ENCODE measurements around the gene OR4D2. TPM values are rescaled to one million over a fixed set of nuclear protein-coding genes. Genes with fewer than 3 reads are reported as not detected.
"Not testable (repeated sequence)": the region's sequence is repeated elsewhere in the genome, so short reads cannot be mapped to it uniquely, and the experiment has no call there.

Gene OR4D2
- total RNA-seq, 1 donor from 2014 or later, result not detected

DNA sequence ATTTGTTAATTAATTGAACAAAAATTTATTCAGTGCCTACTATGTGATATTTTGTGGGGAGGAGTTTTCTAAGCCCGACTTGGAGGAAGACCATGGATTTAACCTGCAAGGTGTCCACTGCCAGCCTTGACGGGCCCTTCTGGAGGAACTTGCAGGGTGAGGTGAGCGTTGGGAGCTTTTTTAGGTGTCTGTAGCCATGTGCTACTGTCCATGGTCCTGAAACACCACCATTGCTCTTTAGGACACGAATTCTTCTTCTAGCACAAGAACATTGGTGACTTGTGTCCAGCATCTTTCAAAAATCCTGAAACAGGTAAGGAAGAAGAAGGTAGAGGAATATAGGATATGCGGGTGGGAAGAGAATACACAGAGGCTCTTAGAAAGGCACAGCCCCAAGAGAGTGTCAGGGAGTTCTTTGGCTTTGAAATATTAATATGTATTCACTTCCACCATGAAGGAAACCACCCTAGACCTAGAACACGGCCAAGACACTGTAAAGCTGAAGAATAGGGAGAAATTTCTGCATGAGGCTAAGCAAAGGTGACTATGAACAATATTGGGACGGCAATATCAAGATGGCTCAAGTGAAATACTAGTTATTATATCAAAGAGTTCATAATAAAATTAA lies 46.5 kb upstream of the OR4D2 start:
- no peaks in the 10 kb centered on the region for H3K4me1 Mint-ChIP-seq
- no peaks in the 10 kb centered on the region for H3K9me3 Mint-ChIP-seq
- H3K27ac Mint-ChIP-seq, result no peak overlapping the region
- peaks cover 52% of the 10 kb centered on the region for H3K27me3 ChIP-seq
- no peaks in the 10 kb centered on the region for H3K79me2 ChIP-seq (ENCODE audit: low read depth)
- no peaks in the 10 kb centered on the region for H3K4me1 ChIP-seq
- H3K4me3 Mint-ChIP-seq, result no peak overlapping the region
- H3K36me3 ChIP-seq, result no peaks in the 10 kb centered on the region
- TF ChIP-seq EZH2phosphoT487 (IDR thresholded peaks at IDR 0.05), result no peak
- TF ChIP-seq, protein P1, sequence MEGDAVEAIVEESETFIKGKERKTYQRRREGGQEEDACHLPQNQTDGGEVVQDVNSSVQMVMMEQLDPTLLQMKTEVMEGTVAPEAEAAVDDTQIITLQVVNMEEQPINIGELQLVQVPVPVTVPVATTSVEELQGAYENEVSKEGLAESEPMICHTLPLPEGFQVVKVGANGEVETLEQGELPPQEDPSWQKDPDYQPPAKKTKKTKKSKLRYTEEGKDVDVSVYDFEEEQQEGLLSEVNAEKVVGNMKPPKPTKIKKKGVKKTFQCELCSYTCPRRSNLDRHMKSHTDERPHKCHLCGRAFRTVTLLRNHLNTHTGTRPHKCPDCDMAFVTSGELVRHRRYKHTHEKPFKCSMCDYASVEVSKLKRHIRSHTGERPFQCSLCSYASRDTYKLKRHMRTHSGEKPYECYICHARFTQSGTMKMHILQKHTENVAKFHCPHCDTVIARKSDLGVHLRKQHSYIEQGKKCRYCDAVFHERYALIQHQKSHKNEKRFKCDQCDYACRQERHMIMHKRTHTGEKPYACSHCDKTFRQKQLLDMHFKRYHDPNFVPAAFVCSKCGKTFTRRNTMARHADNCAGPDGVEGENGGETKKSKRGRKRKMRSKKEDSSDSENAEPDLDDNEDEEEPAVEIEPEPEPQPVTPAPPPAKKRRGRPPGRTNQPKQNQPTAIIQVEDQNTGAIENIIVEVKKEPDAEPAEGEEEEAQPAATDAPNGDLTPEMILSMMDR (IDR thresholded peaks at IDR 0.05), result no peak
- no peak for TF ChIP-seq EZH2 (IDR thresholded peaks at IDR 0.05)
- H3K9ac ChIP-seq, result no peak overlapping the region
- H3K27ac ChIP-seq, result no peak overlapping the region
- H3K27me3 Mint-ChIP-seq (ENCODE audit: insufficient read depth, low read depth), result peaks cover 5% of the 10 kb centered on the region
- no peak overlapping the region for H2AFZ ChIP-seq (replicated peaks)
- no peaks in the 10 kb centered on the region for H3K36me3 Mint-ChIP-seq
- H3K9me3 ChIP-seq (ENCODE audit: low read depth), result no peaks in the 10 kb centered on the region
- H3F3A ChIP-seq (ENCODE audit: low read depth), result no peaks in the 10 kb centered on the region
- H4K20me1 ChIP-seq (ENCODE audit: low read depth), result peaks cover 4% of the 10 kb centered on the region
- H3K4me3 ChIP-seq, result no peak overlapping the region
- peak; percentile 86 for DNase-seq (ENCODE audit: low spot score)
- H3K4me2 ChIP-seq, result no peak overlapping the region

- H3K4me1 ChIP-seq, result no peaks in the 10 kb centered on the region
- no peak overlapping the region for H2AFZ ChIP-seq (replicated peaks)
- H3K4me3 ChIP-seq, result no peak overlapping the region
- no peaks in the 10 kb centered on the region for H3K9me3 ChIP-seq (ENCODE audit: low read depth)
- peaks cover 4% of the 10 kb centered on the region for H4K20me1 ChIP-seq (ENCODE audit: low read depth)
- no peak overlapping the region for H3K27ac ChIP-seq
- H3K9me3 Mint-ChIP-seq, result no peaks in the 10 kb centered on the region
- H3K36me3 ChIP-seq, result no peaks in the 10 kb centered on the region
- no peak overlapping the region for H3K27ac Mint-ChIP-seq
- peaks cover 54% of the 10 kb centered on the region for H3K27me3 ChIP-seq
- peak; percentile 54 for DNase-seq (ENCODE audit: low spot score)
- H3K79me2 ChIP-seq (ENCODE audit: low read depth), result no peaks in the 10 kb centered on the region
- no peaks in the 10 kb centered on the region for H3F3A ChIP-seq (ENCODE audit: low read depth)
- no peak overlapping the region for H3K9ac ChIP-seq
- H3K4me2 ChIP-seq, result no peak overlapping the region
- peaks cover 12% of the 10 kb centered on the region for H3K27me3 Mint-ChIP-seq (ENCODE audit: insufficient read depth, low read depth)
- H3K4me1 Mint-ChIP-seq, result no peaks in the 10 kb centered on the region
- H3K4me3 Mint-ChIP-seq, result no peak overlapping the region
- no peaks in the 10 kb centered on the region for H3K36me3 Mint-ChIP-seq
- TF ChIP-seq EZH2phosphoT487 (IDR thresholded peaks at IDR 0.05) (no peak), EZH2 (IDR thresholded peaks at IDR 0.05) (no peak)
- TF ChIP-seq, protein P1 (IDR thresholded peaks at IDR 0.05), result peak; percentile 56
Measured at GRCh38 chr17:58121925-58122324, 44.9 kb upstream of the OR4D2 start.

DNA sequence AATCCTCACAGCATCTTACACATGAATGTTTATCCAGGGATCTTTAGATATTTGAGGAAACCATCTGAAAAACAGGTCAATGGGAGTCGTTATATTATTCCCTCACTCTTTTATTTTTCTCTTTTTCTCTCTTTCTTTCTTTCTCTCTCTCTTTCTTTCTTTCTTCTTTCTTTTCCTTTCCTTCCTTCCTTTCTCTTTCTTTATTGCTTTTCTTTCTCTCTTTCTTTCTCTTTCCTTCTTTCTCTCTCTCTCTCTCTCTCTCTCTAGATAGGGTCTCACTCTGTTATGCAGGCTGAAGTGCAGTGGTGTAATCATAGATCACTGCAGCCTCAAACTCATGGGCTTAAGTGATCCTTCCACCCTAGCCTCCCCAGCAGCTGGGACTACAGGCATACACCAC lies 38.9 kb upstream of the OR4D2 start:
- Mint-ChIP-seq H3K27me3 (ENCODE audit: insufficient read depth, low read depth) (peaks cover 11% of the 10 kb centered on the region), H3K9me3 (no peaks in the 10 kb centered on the region), H3K36me3 (no peaks in the 10 kb centered on the region), H3K4me3 (no peak overlapping the region), H3K4me1 (no peaks in the 10 kb centered on the region), H3K27ac (no peak overlapping the region)
- H3K27ac ChIP-seq, result no peak overlapping the region
- no peak overlapping the region for H3K9ac ChIP-seq
- no peaks in the 10 kb centered on the region for H3K4me1 ChIP-seq
- H2AFZ ChIP-seq (replicated peaks), result no peak overlapping the region
- H3K36me3 ChIP-seq, result no peaks in the 10 kb centered on the region
- no peaks in the 10 kb centered on the region for H3F3A ChIP-seq (ENCODE audit: low read depth)
- no peak for TF ChIP-seq EZH2 (IDR thresholded peaks at IDR 0.05)
- TF ChIP-seq EZH2phosphoT487 (IDR thresholded peaks at IDR 0.05), result no peak
- TF ChIP-seq, protein P1 (IDR thresholded peaks at IDR 0.05), result no peak
- no peak for DNase-seq (ENCODE audit: low spot score)
- peaks cover 56% of the 10 kb centered on the region for H3K27me3 ChIP-seq
- no peaks in the 10 kb centered on the region for H4K20me1 ChIP-seq (ENCODE audit: low read depth)
- no peak overlapping the region for H3K4me3 ChIP-seq
- no peaks in the 10 kb centered on the region for H3K79me2 ChIP-seq (ENCODE audit: low read depth)
- H3K4me2 ChIP-seq, result no peak overlapping the region
- H3K9me3 ChIP-seq (ENCODE audit: low read depth), result no peaks in the 10 kb centered on the region

DNA sequence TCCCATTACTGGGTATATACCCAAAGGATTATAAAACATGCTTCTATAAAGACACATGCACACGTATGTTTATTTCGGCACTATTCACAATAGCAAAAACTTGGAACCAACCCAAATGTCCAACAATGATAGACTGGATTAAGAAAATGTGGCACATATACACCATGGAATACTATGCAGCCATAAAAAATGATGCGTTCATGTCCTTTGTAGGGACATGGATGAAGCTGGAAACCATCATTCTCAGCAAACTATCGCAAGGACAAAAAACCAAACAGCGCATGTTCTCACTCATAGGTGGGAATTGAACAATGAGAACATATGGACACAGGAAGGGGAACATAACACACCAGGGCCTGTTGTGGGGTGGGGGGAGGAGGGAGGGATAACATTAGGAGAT lies 34.1 kb upstream of the OR4D2 start:
- not testable (repeated sequence) for H3K27ac ChIP-seq; H3K79me2 ChIP-seq (ENCODE audit: low read depth); H3K4me3 Mint-ChIP-seq; H3K36me3 ChIP-seq; H3K9ac ChIP-seq; DNase-seq (ENCODE audit: low spot score); H3K4me1 ChIP-seq; H3K4me1 Mint-ChIP-seq; H3K4me2 ChIP-seq; H2AFZ ChIP-seq (replicated peaks); H3K36me3 Mint-ChIP-seq; H3K27ac Mint-ChIP-seq; H3F3A ChIP-seq (ENCODE audit: low read depth); H3K9me3 Mint-ChIP-seq; H3K9me3 ChIP-seq (ENCODE audit: low read depth); H3K4me3 ChIP-seq; H4K20me1 ChIP-seq (ENCODE audit: low read depth)
- H3K27me3 ChIP-seq, result peaks cover 75% of the 10 kb centered on the region
- peaks cover 24% of the 10 kb centered on the region for H3K27me3 Mint-ChIP-seq (ENCODE audit: insufficient read depth, low read depth)

Measured in neural progenitor cell (in vitro differentiated cells).